RKO (cell line): ENCODE data around the gene ROR1.
"Not testable (repeated sequence)": the region's sequence is repeated elsewhere in the genome, so short reads cannot be mapped to it uniquely, and the experiment has no call there.

Experiments used
- DNase-seq: peaks from one replicate; pipeline ENCODE4 v3.0.0-alpha.2; 2016; ENCODE audit warnings: low spot score

The ROR1 gene

DNA sequence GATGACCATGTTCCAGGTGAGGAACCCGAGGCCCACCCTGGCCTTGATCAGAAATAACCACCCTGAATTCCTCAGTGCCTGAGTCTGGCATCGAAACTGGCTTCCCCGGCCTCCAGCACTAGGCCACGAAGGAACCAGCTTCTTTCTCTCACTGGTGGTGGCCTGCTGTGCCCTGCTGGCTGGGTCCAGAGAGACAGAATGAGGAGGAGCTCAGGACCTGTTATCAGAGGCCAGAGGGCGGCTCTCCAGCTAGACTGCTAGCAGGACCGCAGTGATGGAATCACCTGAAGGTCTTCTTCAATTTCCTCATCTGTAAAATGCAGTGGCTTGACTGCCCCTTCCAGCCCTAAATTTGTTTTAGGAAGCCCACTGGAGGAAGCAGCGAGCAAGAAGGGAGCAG lies 20.5 kb downstream of the ROR1 start:
- no peak for DNase-seq

GRCh38 chr1:63794939-63795378 lies 21.1 kb downstream of the ROR1 start:
- DNase-seq = no peak

- no peak for DNase-seq
These were observed 21.6 kb downstream of the ROR1 start for GRCh38 chr1:63795455-63795854.

GRCh38 chr1:63797056-63797726 lies 23.4 kb downstream of the ROR1 start:
- no peak for DNase-seq

- DNase-seq = no peak
These were observed 24.5 kb downstream of the ROR1 start for GRCh38 chr1:63798284-63798683.

DNA sequence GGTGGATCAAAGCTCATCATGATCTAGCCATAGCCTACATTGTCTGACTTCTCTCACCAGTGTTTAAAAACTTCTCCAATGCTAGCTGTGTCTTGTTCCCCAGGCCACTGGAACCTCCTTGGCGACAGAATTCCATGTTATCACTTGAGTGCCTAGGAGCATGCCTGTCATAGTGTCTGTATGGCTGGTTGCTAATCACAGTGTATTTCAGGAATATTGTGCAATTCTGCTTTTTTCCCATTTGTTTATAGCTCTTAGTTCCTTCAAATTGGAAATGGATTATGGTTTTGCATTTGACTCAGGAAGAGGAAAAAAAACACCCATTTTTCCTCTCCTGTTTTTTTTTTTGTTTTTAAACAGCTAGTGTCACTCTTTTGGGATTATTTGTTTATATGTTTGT lies 25.5 kb downstream of the ROR1 start:
- no peak for DNase-seq

DNA sequence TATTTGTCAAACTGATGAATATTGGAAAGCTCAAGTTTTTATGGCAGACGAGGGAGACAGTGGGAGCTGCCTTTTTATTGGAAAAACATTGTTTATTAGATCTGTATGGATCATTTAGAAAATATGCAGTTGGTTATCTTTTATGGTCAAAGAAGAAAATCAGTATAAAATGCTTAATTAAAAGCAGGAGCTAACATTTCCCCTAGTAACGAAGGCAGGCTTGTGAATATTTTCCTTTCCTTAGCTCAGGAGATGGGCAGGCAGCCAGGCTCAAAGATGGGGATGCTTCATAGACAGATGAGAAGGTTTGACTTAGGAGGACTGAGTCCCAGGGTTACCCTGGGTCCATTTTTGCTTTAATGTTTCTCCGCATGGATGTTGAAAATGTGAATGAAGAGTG lies 26.0 kb downstream of the ROR1 start:
- DNase-seq = no peak

GRCh38 chr1:63802109-63802508 lies 28.3 kb downstream of the ROR1 start:
- no peak for DNase-seq

DNA sequence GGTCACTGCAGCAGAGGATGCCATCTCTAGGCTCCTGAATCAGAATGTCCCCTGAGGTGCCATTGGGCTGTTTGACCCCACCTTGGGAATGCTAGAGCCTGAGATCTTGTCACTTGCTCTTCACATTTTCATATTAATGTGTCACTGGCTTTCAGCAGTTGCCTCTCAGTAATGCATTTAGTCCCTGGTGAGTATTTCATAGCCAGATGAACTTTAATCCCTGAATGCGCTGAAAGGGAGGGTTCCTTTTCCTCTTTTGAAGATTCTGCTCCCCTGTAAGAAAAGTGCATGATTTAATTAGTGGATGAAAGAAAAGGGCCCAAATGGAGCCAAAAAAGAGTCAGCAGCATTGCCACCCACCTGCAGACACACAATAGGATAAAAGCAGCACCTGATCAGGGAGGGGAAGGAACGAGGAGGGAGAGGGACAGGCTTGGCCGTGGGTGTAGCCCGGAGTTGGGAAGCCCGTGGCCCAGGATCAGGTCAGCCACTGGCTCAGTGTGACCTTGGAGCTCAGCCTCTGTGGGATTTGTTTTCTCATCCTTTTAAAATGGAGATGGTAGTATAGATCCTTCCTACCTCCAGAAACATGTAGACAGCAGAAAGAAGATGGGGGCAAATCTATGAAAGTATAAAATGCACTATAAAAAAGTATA lies 31.1 kb downstream of the ROR1 start:
- no peak for DNase-seq

DNA sequence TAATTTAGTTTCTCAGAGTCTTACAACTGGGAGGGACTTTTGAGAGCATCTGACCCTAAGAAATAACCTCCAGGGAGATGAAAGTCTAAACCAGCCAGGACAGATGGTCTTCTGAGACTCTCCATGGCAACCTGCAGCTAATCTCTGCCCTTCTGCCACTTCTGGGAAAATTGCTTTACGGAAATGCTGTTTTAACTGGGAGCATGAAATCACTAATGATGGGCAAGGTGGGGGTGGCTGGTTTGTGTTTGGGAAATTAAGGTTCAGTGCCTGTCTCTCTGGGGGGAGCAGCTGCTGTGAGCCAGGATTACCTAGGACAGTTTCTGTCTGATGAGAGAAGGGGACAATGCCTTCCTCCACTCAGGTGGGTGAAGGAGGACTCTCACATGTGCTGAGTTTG lies 33.2 kb downstream of the ROR1 start:
- no peak for DNase-seq

DNA sequence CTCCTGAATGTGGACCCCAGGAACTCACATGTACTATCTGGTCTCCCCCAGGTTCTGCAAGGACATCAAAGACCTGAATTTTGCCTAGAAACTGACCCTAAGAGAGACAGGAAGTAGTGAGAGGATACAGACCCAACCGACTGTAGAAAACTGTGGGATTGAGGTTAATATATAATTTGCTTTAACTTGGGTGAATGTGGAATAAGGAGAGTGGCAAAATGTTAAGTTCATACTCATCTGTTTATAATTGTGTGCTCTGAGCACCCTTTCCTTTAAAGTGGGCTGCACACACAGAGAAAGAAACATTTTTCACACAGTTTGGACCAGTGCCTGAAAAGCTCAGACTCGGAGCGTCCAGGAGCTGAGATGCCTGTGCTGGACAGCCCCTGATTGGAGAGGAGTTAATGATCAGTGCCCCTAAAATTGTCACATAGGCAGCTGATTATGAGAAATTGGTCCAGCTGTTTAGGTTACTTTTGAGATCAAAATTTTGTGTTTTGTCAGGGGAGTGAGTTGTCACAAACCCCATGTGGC lies 37.2 kb downstream of the ROR1 start:
- DNase-seq = no peak

GRCh38 chr1:63812071-63812700 lies 38.4 kb downstream of the ROR1 start:
- DNase-seq = no peak

GRCh38 chr1:63813829-63814277 lies 40.0 kb downstream of the ROR1 start:
- DNase-seq = no peak

GRCh38 chr1:63816217-63816815 lies 42.5 kb downstream of the ROR1 start:
- not testable (repeated sequence) for DNase-seq

- no peak for DNase-seq
These were observed 43.4 kb downstream of the ROR1 start for GRCh38 chr1:63817152-63817667.

DNA sequence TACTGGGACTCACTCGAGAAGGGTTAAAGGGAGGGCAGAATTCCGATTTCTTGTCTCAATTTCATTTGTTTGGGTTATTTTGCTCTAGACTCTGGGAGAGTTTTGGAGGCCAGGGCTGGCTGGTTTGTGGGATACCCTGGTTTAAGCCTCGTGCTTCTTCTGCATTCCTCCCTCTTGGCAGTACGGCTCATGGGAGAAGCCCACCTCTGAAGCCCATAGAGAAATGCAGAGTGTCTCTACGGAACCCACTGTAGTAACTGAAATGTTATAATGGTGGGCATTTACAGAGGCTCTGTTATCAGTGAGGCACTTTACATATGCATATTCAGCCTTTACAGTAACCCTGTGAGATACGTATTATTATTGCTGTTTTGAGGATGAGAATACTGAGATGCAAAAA lies 43.9 kb downstream of the ROR1 start:
- no peak for DNase-seq

DNA sequence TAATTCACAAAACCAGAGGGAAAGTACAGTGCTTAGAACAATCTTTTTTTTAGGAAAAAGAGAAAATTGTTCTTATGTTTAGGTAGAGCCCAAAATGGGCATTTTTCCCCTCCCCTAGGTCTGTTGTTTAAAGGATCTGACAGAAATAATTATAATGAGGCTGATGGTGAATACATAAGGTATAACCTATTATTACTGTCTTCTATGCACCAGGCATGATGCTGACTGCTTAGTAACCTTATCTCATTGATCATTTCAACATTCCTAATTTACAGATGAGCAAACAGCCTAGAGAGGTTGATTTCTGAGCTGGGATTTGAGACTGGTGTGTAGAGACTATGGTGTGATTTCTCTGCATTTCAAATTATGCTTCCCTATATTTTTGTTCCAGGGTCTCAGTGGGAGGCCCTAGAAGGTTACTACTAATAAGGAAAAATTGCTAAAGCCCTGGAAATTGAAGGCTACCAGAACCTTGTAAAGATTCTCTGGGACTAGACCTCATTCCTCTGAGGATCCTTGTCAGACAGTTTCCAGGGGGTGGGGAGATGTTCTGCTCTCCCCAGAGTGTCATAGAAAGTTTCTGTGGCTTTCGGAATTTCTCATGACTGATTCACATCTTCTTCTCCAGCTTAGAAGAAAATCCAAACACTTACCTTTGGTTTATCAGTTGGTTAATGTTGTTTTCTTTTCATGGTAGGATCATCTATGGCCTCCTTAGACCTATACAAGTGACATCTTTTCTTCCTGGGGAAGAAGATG lies 44.9 kb downstream of the ROR1 start:
- no peak for DNase-seq

- no peak for DNase-seq
These were observed 46.0 kb downstream of the ROR1 start for GRCh38 chr1:63819795-63820194.

- DNase-seq = no peak
These were observed 47.5 kb downstream of the ROR1 start for GRCh38 chr1:63821091-63822005.

GRCh38 chr1:63822540-63822939 lies 48.7 kb downstream of the ROR1 start:
- no peak for DNase-seq

DNA sequence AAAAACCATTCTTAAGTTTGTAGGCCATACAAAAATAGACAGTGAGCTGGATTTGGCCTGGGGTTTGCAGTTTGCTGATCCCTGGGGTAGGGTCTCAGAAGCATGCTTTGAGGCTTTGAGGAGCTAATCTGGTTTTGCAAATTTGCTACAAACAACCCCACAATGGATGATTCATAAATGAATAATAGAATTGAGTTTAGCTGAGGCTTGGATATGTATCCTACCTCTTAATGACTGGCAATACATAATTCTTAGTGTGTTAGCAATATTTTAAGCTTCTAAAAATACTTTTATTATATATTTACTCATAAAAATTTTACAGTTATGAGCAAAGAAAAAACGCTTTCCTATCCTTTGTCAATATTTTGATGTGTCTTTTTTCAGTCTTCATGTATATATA lies 50.6 kb downstream of the ROR1 start:
- no peak for DNase-seq
